H1 (cell line): ENCODE data around the gene MASP1. TPM values are rescaled to one million over a fixed set of nuclear protein-coding genes. Genes with fewer than 3 reads are reported as not detected.

Source experiments
- CTCF ChIA-PET: fragments of 300-600 bp; sonication (Branson Sonifier 250); formaldehyde crosslinking; loops from one replicate; lab custom pipeline; 2021; ENCODE audit not compliant: partially characterized antibody; lab: Charles Lee
- POLR2A ChIA-PET: fragments of 300-600 bp; sonication (Branson Sonifier 250); formaldehyde crosslinking; loops from one replicate; lab custom pipeline; 2021; ENCODE audit warnings: inconsistent platforms; ENCODE audit not compliant: partially characterized antibody; lab: Charles Lee
- DNase-seq, 2 experiments: peaks; one replicate each; pipeline versions ENCODE4 v3.0.0 to v3.0.0-alpha.2; 2010 to 2022; ENCODE audit warnings: low spot score in 2 of 2, low read depth in 1 of 2, mixed read lengths in 1 of 2
- FAIRE-seq: peaks from 2 replicates; lab custom pipeline; 2011; peaks lifted over from hg19 to GRCh38; lab: Jason Lieb, UNC
- H2AFZ ChIP-seq: 2 replicates; pipeline ENCODE4 v1.8.1; 2012; ENCODE audit warnings: low read length, inconsistent platforms
- H2AK5ac ChIP-seq: 2 replicates; pipeline ENCODE4 v1.6.1; 2013; ENCODE audit warnings: low read depth, low read length
- H2BK120ac ChIP-seq: replicated peaks from 2 replicates; pipeline ENCODE3; 2013; ENCODE audit warnings: low read depth, low read length, inconsistent platforms
- H2BK12ac ChIP-seq: 2 replicates; pipeline ENCODE4 v1.6.1; 2013; ENCODE audit warnings: low read depth, low read length
- H2BK15ac ChIP-seq: 2 replicates; pipeline ENCODE4 v1.6.1; 2013; ENCODE audit warnings: low read length
- H2BK20ac ChIP-seq: 2 replicates; pipeline ENCODE4 v1.6.1; 2013; ENCODE audit warnings: low read length
- H2BK5ac ChIP-seq: 2 replicates; pipeline ENCODE4 v1.6.1; 2013; ENCODE audit warnings: low read depth, low read length
- H3K14ac ChIP-seq: 2 replicates; pipeline ENCODE4 v1.6.1; 2013; ENCODE audit warnings: inconsistent platforms; ENCODE audit not compliant: insufficient read length
- H3K18ac ChIP-seq: 2 replicates; pipeline ENCODE4 v1.6.1; 2013; ENCODE audit warnings: low read length; ENCODE audit errors: extremely low read depth
- H3K23ac ChIP-seq: 2 replicates; pipeline ENCODE4 v1.6.1; 2013; ENCODE audit warnings: inconsistent platforms; ENCODE audit not compliant: insufficient read length
- H3K23me2 ChIP-seq: 2 replicates; pipeline ENCODE4 v1.6.1; 2013; ENCODE audit warnings: low read depth, low read length
- H3K27ac ChIP-seq: 2 replicates; pipeline ENCODE4 v1.6.1; 2011; ENCODE audit warnings: low read depth, low read length, inconsistent platforms
- H3K27me3 ChIP-seq, 4 experiments: replicated peaks in 1 of 4; 1 replicate in 1 of 4; 2 replicates in 3 of 4; pipeline versions ENCODE4 v1.6.1 to v1.8.1; 2011 to 2013; ENCODE audit warnings: low read length in 3 of 4, mild to moderate bottlenecking in 3 of 4, inconsistent platforms in 2 of 4, mixed read lengths in 2 of 4, moderate library complexity in 1 of 4; ENCODE audit not compliant: control insufficient read depth in 3 of 4, insufficient read depth in 3 of 4; ENCODE audit errors: extremely low read depth in 1 of 4
- H3K36me3 ChIP-seq, 4 experiments: 2 replicates each; pipeline versions ENCODE4 v1.6.1 to v1.8.1; 2011 to 2013; ENCODE audit warnings: mild to moderate bottlenecking in 4 of 4, low read length in 3 of 4, moderate library complexity in 2 of 4, control low read depth in 1 of 4, inconsistent platforms in 1 of 4; ENCODE audit not compliant: insufficient read depth in 4 of 4, control insufficient read depth in 2 of 4
- H3K4ac ChIP-seq: replicated peaks from 2 replicates; pipeline ENCODE3; 2013; ENCODE audit warnings: low read length, low read depth, mixed read lengths, inconsistent platforms; ENCODE audit not compliant: insufficient read length
- H3K4me1 ChIP-seq, 4 experiments: replicated peaks in 1 of 4; 1 replicate in 1 of 4; 2 replicates in 3 of 4; pipeline versions ENCODE4 v1.6.1 to v1.8.1; 2011 to 2013; ENCODE audit warnings: low read length in 3 of 4, inconsistent platforms in 2 of 4, mixed read lengths in 1 of 4; ENCODE audit not compliant: insufficient read depth in 4 of 4, control insufficient read depth in 3 of 4
- H3K4me2 ChIP-seq, 2 experiments: 2 replicates each; pipeline versions ENCODE4 v1.6.1 to v1.8.1; 2011 to 2013; ENCODE audit warnings: low read depth in 2 of 2, low read length in 2 of 2, control low read depth in 1 of 2, inconsistent platforms in 1 of 2, mild to moderate bottlenecking in 1 of 2; ENCODE audit not compliant: insufficient read depth in 1 of 2
- H3K4me3 ChIP-seq, 4 experiments: fragments of 200-600, 300-600 bp in 1 of 4; sonication (generic), shearing (Covaris generic), sonication (Bioruptor Twin) in 1 of 4; 2 replicates each; pipeline versions ENCODE4 v1.5.1 to v1.8.1; 2011 to 2016; ENCODE audit warnings: low read length in 4 of 4, low read depth in 3 of 4, control low read depth in 2 of 4, inconsistent platforms in 2 of 4, mild to moderate bottlenecking in 2 of 4, mixed read lengths in 1 of 4, moderate library complexity in 1 of 4; ENCODE audit not compliant: insufficient read depth in 2 of 4; ENCODE audit errors: extremely low read depth in 1 of 4
- H3K56ac ChIP-seq: replicated peaks from 2 replicates; pipeline ENCODE3; 2013; ENCODE audit warnings: low read depth, mild to moderate bottlenecking, mixed read lengths, low read length, inconsistent platforms; ENCODE audit not compliant: insufficient read length
- H3K79me1 ChIP-seq: 2 replicates; pipeline ENCODE4 v1.6.1; 2013; ENCODE audit warnings: low read depth, low read length, control low read depth
- H3K79me2 ChIP-seq, 2 experiments: 2 replicates each; pipeline versions ENCODE4 v1.6.1 to v1.8.1; 2012 to 2013; ENCODE audit warnings: low read length in 2 of 2, mild to moderate bottlenecking in 2 of 2, inconsistent platforms in 1 of 2; ENCODE audit not compliant: insufficient read depth in 2 of 2, control insufficient read depth in 1 of 2
- H3K9ac ChIP-seq, 4 experiments: replicated peaks in 1 of 4; 1 replicate in 1 of 4; 2 replicates in 3 of 4; pipeline versions ENCODE4 v1.6.1 to v1.8.1; 2011 to 2013; ENCODE audit warnings: low read depth in 3 of 4, low read length in 3 of 4, control low read depth in 2 of 4, mild to moderate bottlenecking in 2 of 4, moderate library complexity in 2 of 4, inconsistent platforms in 1 of 4; ENCODE audit errors: extremely low read depth in 1 of 4
- H3K9me3 ChIP-seq, 2 experiments: 2 replicates each; pipeline versions ENCODE4 v1.6.1 to v1.8.1; 2012 to 2013; ENCODE audit warnings: mild to moderate bottlenecking in 2 of 2, moderate library complexity in 2 of 2, control low read depth in 1 of 2, inconsistent platforms in 1 of 2, low read depth in 1 of 2, low read length in 1 of 2, mixed read lengths in 1 of 2; ENCODE audit not compliant: insufficient read depth in 2 of 2
- H4K20me1 ChIP-seq, 2 experiments: replicated peaks in 1 of 2; 2 replicates each; pipeline versions ENCODE3 to v1.8.1; 2011 to 2013; ENCODE audit warnings: inconsistent platforms in 2 of 2, low read length in 2 of 2, mild to moderate bottlenecking in 1 of 2; ENCODE audit not compliant: insufficient read depth in 2 of 2, control insufficient read depth in 1 of 2
- H4K5ac ChIP-seq: 2 replicates; pipeline ENCODE4 v1.6.1; 2013; ENCODE audit warnings: low read length, low read depth, mixed read lengths, inconsistent platforms; ENCODE audit not compliant: insufficient read length
- H4K8ac ChIP-seq: 2 replicates; pipeline ENCODE4 v1.8.0; 2013; ENCODE audit warnings: mild to moderate bottlenecking, moderate library complexity, low read length, inconsistent platforms; ENCODE audit not compliant: insufficient read depth; ENCODE audit errors: extremely low read depth
- H4K91ac ChIP-seq: replicated peaks from 2 replicates; pipeline ENCODE3; 2013; ENCODE audit warnings: low read length, mixed read lengths, inconsistent platforms; ENCODE audit not compliant: insufficient read length
- BCL11A ChIP-seq, 2 experiments: IDR thresholded peaks; one replicate each; pipeline ENCODE4 v1.6.1; 2011; ENCODE audit warnings: low read depth in 2 of 2, low read length in 2 of 2, mild to moderate bottlenecking in 2 of 2
- TAF7 ChIP-seq: optimal IDR thresholded peaks from 2 replicates; pipeline ENCODE3; 2011; ENCODE audit warnings: low read depth, mild to moderate bottlenecking, inconsistent platforms, low read length, moderate library complexity, borderline replicate concordance
- WGBS, 2 experiments: shearing (Covaris generic) in 1 of 2; methylation state at CpG; one replicate each; pipeline versions ENCODE4 v1.1.6 to v1.1.7; 2013 to 2015; ENCODE audit warnings: low lambda C conversion rate in 2 of 2, mixed read lengths in 2 of 2, inconsistent platforms in 1 of 2, low coverage in 1 of 2, missing lambda C conversion rate in 1 of 2; ENCODE audit not compliant: insufficient replicate concordance in 2 of 2, insufficient coverage in 1 of 2, insufficient read length in 1 of 2; ENCODE audit errors: extremely low coverage in 1 of 2, missing lambda C conversion rate in 1 of 2; 5-methylcytosine and 5-hydroxymethylcytosine counted together
- polyA plus RNA-seq, 7 experiments: library from polyadenylated mRNA; depleted of rRNA in 3 of 7; stranded (reverse) in 5 of 7; unstranded in 2 of 7; fragments of >200 nt in 5 of 7; fragments of 200-250 nt in 2 of 7; gene quantifications; 1 replicate in 5 of 7; 2 replicates in 1 of 7; 4 replicates in 1 of 7; pipeline versions ENCODE4 v1.2.1 to v1.2.3, GENCODE V29; 2011 to 2013; ENCODE audit warnings: missing spikeins in 2 of 7, mixed read lengths in 2 of 7
- total RNA-seq: library from RNA; stranded (reverse); fragmentation: NEBNext Ultra II Directional; extraction: Animal tissue kit (Norgen Biotek cat#: 25700); gene quantifications from 2 replicates; pipeline ENCODE4 v1.2.1, GENCODE V29; 2021

MASP1 gene
- total and polyA plus RNA-seq, 2 of the 8 experiments (the other 6 are each of a cell fraction or from before 2014, with no cell fraction given): 2.7 to 3.5 TPM

GRCh38 chr3:187280644-187281043 lies 10.9 kb downstream of the MASP1 start:
- Histone ChIP-seq H3K9me3 (no peaks in the 10 kb centered on the region), H3K27ac (no peak overlapping the region), H3K27me3 (no peaks in the 10 kb centered on the region), H4K5ac (no peak overlapping the region), H3K4me2 (no peak overlapping the region), H3K4me1 (peaks cover under 1 to 7% (median 3%) of the 10 kb centered on the region in 4 experiments; a peak in 4 of 7 replicates), H3K23ac (no peak overlapping the region), H4K20me1 (no peaks in the 10 kb centered on the region), H3K56ac (no peak overlapping the region), H2BK12ac (no peak overlapping the region), H2BK15ac (no peak overlapping the region), H2BK20ac (no peak overlapping the region), H2AK5ac (no peak overlapping the region), H3K9ac (no peak overlapping the region), H2BK5ac (no peak overlapping the region), H3K79me1 (no peaks in the 10 kb centered on the region), H4K8ac (no peak overlapping the region), H3K36me3 (no peaks in the 10 kb centered on the region), H3K4me3 (no peak overlapping the region), H3K23me2 (no peaks in the 10 kb centered on the region), H3K79me2 (no peaks in the 10 kb centered on the region), H3K4ac (no peak overlapping the region), H3K18ac (no peak overlapping the region), H3K14ac (no peak overlapping the region), H2BK120ac (no peak overlapping the region), H4K91ac (no peak overlapping the region), H2AFZ (no peak overlapping the region)
- CTCF ChIA-PET: interaction anchor here (0.6 to 6.6 kb wide), 3 partner anchors 15 to 58 kb away, joined by 3 to 49 read pairs (median 3); no protein-coding TSS in a partner anchor
- DNase-seq: no peak
- POLR2A ChIA-PET: interaction anchor here (1.8 kb wide), 1 partner anchor 15 kb away, joined by 5 read pairs; no protein-coding TSS in a partner anchor
- 100% methylated on average over 1 of the region's 1 CpG; no CpG with 5 or more reads in 1 of the 2 experiments for WGBS, 2 experiments
- FAIRE-seq: no peak
- no peak for TF ChIP-seq TAF7
- TF ChIP-seq BCL11A (IDR thresholded peaks at IDR 0.05; ENCODE audit: low read depth in 2 of 2, low read length in 2 of 2): no peak
